Amniotic epithelial cell (primary cell): ENCODE results near the gene ME3.
A peak's percentile ranks its signal among the peaks of the same experiment; 100 is the strongest.

ENCODE experiments used
- DNase-seq: peaks from one replicate; pipeline ENCODE4 v3.0.0-alpha.2; 2010; ENCODE audit warnings: low read depth

Gene ME3

GRCh38 chr11:86692746-86693145 is 20.3 kb upstream of the ME3 start:
- DNase-seq, result no peak

- DNase-seq, result peak; percentile 54
These were observed 19.9 kb upstream of the ME3 start for GRCh38 chr11:86692317-86692716.

DNA sequence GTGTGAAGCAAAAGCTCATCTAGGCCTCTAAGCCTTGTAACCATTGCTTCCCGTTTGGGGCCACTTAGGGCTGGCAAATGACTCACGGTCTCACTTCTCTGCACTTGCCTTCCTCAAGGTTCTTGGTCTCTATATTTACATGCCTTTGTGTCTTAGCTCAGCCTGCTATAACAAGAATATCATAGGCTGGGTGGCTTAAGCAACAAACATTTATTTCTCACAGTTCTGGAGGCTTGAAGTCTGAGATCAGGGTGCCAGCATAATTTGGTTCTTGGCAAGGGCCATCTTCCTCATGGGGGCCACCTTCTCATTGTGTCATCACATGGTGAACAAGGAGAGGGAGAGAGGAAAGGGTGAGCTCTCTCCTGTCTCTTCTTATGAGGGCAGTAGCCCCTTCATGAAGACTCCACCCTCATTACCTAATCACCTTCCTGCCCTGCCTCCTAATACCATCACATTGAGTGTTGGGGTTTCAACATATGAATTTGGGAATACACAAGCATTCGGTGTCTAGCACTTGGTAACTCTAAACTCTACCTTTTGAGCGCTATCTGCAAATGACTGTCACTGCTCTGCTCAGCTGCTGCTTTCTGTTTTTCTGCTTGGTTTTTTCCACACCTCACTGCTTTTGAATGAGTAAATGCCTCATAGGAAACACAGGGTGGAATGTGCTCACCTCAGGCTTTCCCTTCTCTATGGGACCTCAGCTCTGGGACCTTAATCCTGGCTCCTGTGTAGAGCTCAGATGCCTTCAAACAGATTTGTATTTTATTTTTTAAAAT is 16.2 kb upstream of the ME3 start:
- DNase-seq, result peak; percentile 83

DNA sequence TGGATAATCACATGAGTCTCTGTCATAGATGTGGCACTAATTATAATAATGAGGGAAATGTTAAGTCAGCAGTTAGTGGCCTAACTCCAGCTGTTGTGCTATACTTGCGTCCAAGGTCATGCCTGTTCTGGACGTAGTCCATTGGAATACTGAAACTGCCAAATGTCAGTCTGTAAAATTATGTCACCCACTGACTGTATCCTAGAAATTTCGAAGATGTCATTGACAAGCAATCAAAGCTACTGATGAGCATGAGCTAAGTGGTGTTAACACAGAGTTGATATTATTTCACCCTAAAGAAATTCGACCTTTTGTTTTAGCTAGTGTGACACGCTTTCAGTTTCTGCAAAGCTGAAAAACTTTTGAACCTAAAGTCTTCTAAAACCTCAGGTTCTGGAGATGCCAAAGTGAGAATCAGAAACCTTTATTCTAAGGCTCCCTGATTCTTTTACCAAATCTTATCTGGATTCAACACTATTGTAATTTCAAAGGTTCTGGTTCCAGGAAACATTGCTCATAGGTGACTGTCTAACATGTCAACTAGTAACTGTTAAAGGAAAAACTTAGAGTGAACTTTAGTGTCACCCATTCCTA is 14.9 kb upstream of the ME3 start:
- no peak for DNase-seq

DNA sequence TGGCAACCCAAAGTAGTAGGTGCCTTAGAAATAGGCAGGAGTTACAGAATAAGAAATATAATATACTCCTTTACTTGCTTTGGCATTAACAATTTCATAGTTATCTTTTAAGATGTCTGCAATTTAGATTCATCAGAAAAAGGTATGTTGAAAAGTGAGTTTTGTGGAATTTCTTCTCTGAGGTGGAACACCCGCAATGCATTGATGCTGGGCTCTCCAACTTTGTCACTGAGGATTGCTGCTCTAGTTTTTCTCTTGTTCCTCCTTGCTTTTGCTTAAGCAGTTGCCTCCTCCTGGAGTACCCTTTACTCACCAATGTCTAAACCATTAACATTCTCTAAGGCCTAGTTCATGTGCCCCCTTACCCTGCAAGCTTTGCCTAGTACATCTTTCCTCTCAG is 14.1 kb upstream of the ME3 start:
- no peak for DNase-seq

- no peak for DNase-seq
These were observed 9.0 kb upstream of the ME3 start for GRCh38 chr11:86681483-86681756.

- DNase-seq, result no peak
These were observed 8.5 kb upstream of the ME3 start for GRCh38 chr11:86680716-86681482.

- peak; percentile 87 for DNase-seq
These were observed 6.4 kb upstream of the ME3 start for GRCh38 chr11:86678823-86679222.

DNA sequence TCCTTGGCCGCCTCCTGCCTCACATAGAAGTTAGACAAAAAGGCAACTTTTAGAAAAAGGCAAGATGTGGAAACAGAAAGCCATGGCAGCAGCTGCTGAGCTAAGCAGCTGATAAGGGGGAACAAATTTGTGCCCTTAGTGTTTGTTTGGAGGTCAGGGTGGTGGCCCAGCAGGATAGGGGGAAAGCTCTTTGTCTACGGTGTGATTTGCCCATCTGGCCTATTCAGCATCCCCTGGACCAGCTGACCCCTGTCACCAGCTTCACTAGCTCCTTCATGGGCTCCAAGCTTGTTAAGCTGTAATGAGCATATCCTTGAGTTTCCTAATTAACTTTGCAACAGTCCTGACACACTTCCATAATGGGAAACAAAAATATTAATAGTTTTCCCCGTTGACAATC is 5.9 kb upstream of the ME3 start:
- no peak for DNase-seq

GRCh38 chr11:86676533-86677154 is 4.2 kb upstream of the ME3 start:
- no peak for DNase-seq

DNA sequence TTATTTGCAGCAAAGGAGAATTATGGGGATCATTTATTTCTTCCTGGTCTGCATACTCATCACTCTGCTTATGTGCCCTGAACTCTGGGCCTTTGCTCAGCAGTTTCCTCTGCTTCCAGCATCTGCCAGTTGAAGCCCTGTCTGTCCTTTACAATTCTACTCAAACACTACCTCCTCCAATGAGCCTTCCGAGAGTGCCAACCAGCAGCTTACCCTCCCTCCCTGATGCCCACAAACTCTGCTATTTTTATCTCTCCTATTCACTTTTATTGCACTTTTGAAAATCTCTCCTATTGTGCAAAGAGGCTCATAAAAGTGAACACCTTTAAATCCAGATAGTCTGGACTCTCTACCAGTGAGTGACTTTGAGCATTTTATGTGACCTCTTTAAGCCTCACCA is 3.6 kb upstream of the ME3 start:
- DNase-seq, result no peak

GRCh38 chr11:86675017-86675416 is 2.6 kb upstream of the ME3 start:
- no peak for DNase-seq

- no peak for DNase-seq
These were observed 1.7 kb upstream of the ME3 start for GRCh38 chr11:86673872-86674750.

GRCh38 chr11:86673055-86673843 is 833 bp upstream of the ME3 start:
- no peak for DNase-seq

GRCh38 chr11:86671531-86672006 is 847 bp downstream of the ME3 start:
- DNase-seq, result no peak

DNA sequence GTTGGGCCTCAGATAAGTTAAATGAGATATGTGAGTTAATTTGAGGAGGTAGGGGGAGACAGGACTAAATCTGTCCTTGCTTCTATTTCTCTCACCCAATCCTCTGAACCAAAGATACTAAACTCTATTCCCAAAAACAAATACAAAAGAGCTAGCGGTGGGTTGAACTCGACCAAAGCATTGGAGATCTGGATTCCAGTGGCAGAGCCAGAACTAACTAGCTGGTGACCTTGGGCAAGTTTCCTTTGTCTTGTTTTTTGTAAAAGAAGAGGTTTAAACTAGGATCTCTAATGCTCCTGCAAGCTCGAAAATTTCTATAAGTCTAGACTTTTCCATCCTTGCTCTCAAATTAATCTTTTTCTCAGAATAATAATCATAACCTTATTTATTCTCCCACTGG is 1.5 kb downstream of the ME3 start:
- no peak for DNase-seq

- DNase-seq, result peak; percentile 89
These were observed 2.2 kb downstream of the ME3 start for GRCh38 chr11:86670181-86670580.

DNA sequence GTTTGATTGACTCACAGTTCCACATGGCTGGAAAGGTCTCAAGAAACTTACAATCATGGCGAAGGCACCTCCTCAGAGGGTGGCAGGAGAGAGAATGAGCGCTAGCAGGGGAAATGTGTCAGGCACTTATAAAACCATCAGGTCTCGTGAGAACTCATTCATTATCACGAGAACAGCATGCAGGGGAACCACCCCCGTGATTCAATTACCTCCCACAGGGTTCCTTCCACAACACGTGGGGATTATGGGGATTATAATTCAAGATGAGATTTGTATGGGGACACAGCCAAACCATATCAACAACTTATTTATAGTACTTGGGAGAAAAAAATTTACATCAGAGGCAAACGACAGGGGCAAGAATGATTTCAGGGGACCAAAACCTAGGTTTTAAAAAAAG is 3.0 kb downstream of the ME3 start:
- peak; percentile 18 for DNase-seq

DNA sequence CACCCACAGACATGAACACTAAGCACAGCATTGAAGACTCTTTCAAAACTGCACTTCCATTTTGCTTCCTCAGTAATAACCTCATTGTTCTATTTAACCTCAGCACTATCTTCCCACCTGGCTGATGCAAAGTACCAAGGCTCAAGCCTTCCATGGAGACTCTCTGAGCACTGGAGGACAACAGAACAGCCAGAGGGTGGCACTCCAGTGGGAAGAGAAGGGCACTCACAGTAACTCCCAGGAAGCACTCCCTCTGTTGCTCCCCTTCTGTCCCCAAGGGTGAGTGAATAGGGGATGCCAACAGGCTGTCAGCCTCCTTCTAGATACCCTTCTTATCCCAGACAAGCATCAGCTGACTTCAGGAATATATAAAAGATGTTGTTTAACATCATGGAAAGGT is 3.5 kb downstream of the ME3 start:
- DNase-seq, result no peak

GRCh38 chr11:86666193-86666592 is 6.2 kb downstream of the ME3 start:
- DNase-seq, result no peak

GRCh38 chr11:86664930-86665329 is 7.5 kb downstream of the ME3 start:
- no peak for DNase-seq
